Activated CD4-positive, alpha-beta memory T cell treated with anti-CD3 and anti-CD28 coated beads for 36 hours (primary cell): ENCODE data around the gene CPEB3. TPM values are rescaled to one million over a fixed set of nuclear protein-coding genes. Genes with fewer than 3 reads are reported as not detected.
A peak's percentile ranks its signal among the peaks of the same experiment; 100 is the strongest.

Source experiments
- CTCF ChIA-PET: fragments of 350-600 bp; sonication (Branson Sonifier 250); formaldehyde crosslinking; loops from one replicate; lab custom pipeline; 2021; ENCODE audit warnings: antibody characterized with exemption, inconsistent platforms; lab: Charles Lee
- POLR2A ChIA-PET: fragments of 350-600 bp; sonication (Branson Sonifier 250); formaldehyde crosslinking; loops from one replicate; lab custom pipeline; 2021; ENCODE audit warnings: antibody characterized with exemption; lab: Charles Lee
- DNase-seq: peaks from one replicate; pipeline ENCODE4 v3.0.0-alpha.2; 2020
- H3K27ac Mint-ChIP-seq: one replicate; pipeline ENCODE4 v1.8.0; 2021; ENCODE audit warnings: mixed read lengths
- H3K27me3 Mint-ChIP-seq: one replicate; pipeline ENCODE4 v1.8.0; 2021; ENCODE audit warnings: mixed read lengths
- H3K36me3 Mint-ChIP-seq: one replicate; pipeline ENCODE4 v1.8.0; 2021; ENCODE audit warnings: mixed read lengths
- H3K4me1 Mint-ChIP-seq: one replicate; pipeline ENCODE4 v1.8.0; 2021; ENCODE audit warnings: low read depth, mixed read lengths
- H3K4me3 Mint-ChIP-seq: one replicate; pipeline ENCODE4 v1.8.0; 2021; ENCODE audit warnings: mild to moderate bottlenecking, mixed read lengths
- H3K9me3 Mint-ChIP-seq: one replicate; pipeline ENCODE4 v1.8.0; 2021; ENCODE audit warnings: mixed read lengths
- intact Hi-C: fragments of 100-400 bp; cut with micrococcal nuclease; formaldehyde crosslinking; loops from one replicate; pipeline ENCODE4 v1.15.1; 2023
- total RNA-seq, 2 experiments: library from RNA; stranded (reverse); gene quantifications; one replicate each; pipeline ENCODE4 v1.2.3, GENCODE V29; 2021

The CPEB3 gene
- total RNA-seq, 2 experiments from 2014 or later: 1.4 to 1.6 TPM

DNA sequence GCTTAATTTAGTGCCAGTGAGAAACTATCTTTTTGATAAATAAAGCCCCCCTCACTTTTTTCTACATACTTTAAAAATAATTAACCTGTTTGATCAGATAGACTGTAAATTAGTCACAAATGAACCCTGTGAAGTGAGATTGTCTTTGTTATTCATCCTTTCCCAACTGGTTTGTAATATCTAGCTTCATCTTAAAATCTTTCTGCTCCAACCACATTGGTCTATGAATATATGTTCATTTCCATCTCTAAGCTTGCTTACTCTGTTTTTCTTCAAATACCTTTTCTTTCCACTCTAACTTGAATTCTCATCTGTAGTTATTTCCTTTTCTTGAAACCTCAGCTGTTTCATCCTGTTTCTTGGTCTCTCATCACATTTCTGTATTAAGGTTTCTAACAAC, 12.2 kb upstream of the CPEB3 start:
- Mint-ChIP-seq H3K36me3 (peaks cover 2% of the 10 kb centered on the region), H3K27me3 (no peaks in the 10 kb centered on the region), H3K4me3 (no peak overlapping the region), H3K27ac (peak overlapping the region; percentile 25), H3K4me1 (peaks cover 24% of the 10 kb centered on the region), H3K9me3 (no peaks in the 10 kb centered on the region)
- intact Hi-C loops: loop anchor here (1.0 kb wide), 1 partner anchor 11 kb away; no protein-coding TSS in a partner anchor
- DNase-seq: no peak
- ChIA-PET CTCF (interaction anchor here (0.6 to 3.5 kb wide), 4 partner anchors 10 to 97 kb away, joined by 3 to 12 read pairs (median 4); partner anchors contain the start of genes CPEB3 and MARCHF5), POLR2A (interaction anchor here (0.6 kb wide), 2 partner anchors 12 to 506 kb away, joined by 3 to 4 read pairs; partner anchors contain the start of genes CPEB3 and MARCHF5)

DNA sequence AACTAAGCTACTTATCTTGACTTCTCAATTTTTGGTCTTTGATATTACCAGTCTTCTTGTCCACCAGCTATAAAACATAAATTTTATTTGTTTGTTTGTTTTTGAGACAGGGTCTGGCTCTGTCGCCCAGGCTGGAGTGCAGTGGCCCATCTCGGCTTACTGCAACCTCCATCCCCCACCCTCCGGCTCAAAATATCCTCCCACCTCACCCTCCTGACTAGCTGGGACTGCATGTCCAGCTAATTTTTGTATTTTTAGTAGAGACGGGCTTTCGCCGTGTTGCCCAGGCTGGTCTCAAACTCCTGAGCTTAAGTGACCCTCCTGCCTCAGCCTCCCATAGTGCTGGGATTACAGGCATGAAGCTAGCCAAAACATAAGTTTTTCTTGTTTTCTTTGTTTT, 7.6 kb upstream of the CPEB3 start:
- intact Hi-C loops: no loop called here

DNA sequence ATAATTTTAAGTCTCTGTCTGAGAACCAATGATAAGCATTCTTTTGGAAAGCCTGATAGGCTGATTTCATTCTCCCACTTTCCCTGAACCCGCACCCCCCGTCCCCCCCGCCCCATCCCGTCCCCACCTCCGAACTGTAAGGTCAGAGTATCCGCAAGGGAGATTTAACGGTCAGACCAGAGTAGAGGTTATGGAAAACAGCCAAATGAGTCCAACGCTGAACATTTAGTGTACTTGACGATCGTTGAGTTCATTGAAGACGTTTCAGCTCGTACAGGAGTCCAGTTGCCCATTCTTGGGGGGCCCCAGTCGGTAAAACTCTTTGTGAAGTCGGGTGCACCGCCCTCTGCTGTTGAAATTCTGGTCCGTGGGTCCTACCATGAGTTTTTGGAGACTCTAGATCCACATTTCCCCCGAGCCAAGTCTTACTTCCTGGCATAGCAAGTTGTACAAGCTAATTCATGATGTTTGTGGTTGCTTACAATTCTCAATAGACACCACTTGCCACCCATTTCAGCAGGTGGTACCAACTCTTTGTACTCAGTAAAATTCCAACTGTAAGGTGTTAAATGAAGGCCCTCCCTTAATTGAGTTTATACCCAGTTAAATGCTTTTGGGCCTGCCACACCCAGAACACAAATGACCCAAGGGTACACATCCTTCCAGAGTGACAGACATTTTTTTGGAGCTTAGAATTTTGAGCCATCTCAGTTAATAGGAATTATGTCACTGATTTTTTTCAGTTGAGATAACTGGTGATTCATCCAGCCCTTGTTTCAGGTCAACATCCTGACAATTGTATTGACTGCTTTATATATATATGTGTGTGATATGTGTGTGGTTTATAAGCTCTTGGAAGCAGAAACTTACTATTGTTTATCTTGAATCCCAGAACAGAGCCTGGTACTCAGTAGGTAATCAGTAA, 1.3 kb upstream of the CPEB3 start:
- Mint-ChIP-seq H3K4me1 (peaks cover 27% of the 10 kb centered on the region), H3K4me3 (peak overlapping the region; percentile 83), H3K9me3 (no peaks in the 10 kb centered on the region), H3K27me3 (no peaks in the 10 kb centered on the region), H3K36me3 (peaks cover 14% of the 10 kb centered on the region), H3K27ac (peak overlapping the region; percentile 79)
- CTCF ChIA-PET: interaction anchor here (0.5 to 3.9 kb wide), 15 partner anchors 8 to 379 kb away, joined by 3 to 30 read pairs (median 3); partner anchors contain the start of gene BTAF1
- DNase-seq: peak; percentile 68
- POLR2A ChIA-PET: interaction anchor here (0.6 to 1.5 kb wide), 7 partner anchors 7 to 347 kb away, joined by 3 to 6 read pairs (median 4); partner anchors contain the start of gene IDE
- intact Hi-C loops: loop anchor here (1.0 to 5.0 kb wide), 12 partner anchors 11 to 1080 kb away; partner anchors contain the start of genes BTAF1 and HECTD2

More for the DNA sequence above, 7.6 kb upstream of the CPEB3 start:
- no peaks in the 10 kb centered on the region for H3K9me3 Mint-ChIP-seq
- no peak overlapping the region for H3K27ac Mint-ChIP-seq
- ChIA-PET POLR2A (no interaction called here), CTCF (no interaction called here)
- no peak for DNase-seq
- H3K36me3 Mint-ChIP-seq: peaks cover 18% of the 10 kb centered on the region
- no peaks in the 10 kb centered on the region for H3K27me3 Mint-ChIP-seq
- peaks cover 34% of the 10 kb centered on the region for H3K4me1 Mint-ChIP-seq
- H3K4me3 Mint-ChIP-seq: no peak overlapping the region

DNA sequence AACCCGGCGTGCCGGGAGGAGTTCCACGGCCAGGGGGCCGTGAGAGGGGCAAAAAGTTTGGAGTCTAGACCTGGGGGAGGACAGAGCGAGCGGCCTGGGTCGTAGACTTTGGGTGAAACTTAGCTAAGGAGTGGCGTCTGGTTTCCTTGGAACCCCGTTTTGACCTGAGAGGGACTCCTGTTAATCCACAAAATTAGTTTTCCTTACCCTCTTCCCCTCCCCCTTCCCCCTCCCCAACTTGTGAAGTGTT, 663 bp upstream of the CPEB3 start:
- H3K4me1 Mint-ChIP-seq: peaks cover 25% of the 10 kb centered on the region
- H3K9me3 Mint-ChIP-seq: no peaks in the 10 kb centered on the region
- H3K27me3 Mint-ChIP-seq: no peaks in the 10 kb centered on the region
- ChIA-PET CTCF (interaction anchor here (0.8 to 3.9 kb wide), 14 partner anchors 8 to 368 kb away, joined by 3 to 30 read pairs (median 4); partner anchors contain the start of gene BTAF1), POLR2A (interaction anchor here (1.0 to 1.5 kb wide), 3 partner anchors 8 to 190 kb away, joined by 3 to 6 read pairs (median 4); no protein-coding TSS in a partner anchor)
- no peak for DNase-seq
- peaks cover 14% of the 10 kb centered on the region for H3K36me3 Mint-ChIP-seq
- intact Hi-C loops: loop anchor here (1.0 to 5.0 kb wide), 10 partner anchors 51 to 1079 kb away; partner anchors contain the start of genes BTAF1 and HECTD2
- peak overlapping the region; percentile 83 for H3K4me3 Mint-ChIP-seq
- H3K27ac Mint-ChIP-seq: peak overlapping the region; percentile 79

DNA sequence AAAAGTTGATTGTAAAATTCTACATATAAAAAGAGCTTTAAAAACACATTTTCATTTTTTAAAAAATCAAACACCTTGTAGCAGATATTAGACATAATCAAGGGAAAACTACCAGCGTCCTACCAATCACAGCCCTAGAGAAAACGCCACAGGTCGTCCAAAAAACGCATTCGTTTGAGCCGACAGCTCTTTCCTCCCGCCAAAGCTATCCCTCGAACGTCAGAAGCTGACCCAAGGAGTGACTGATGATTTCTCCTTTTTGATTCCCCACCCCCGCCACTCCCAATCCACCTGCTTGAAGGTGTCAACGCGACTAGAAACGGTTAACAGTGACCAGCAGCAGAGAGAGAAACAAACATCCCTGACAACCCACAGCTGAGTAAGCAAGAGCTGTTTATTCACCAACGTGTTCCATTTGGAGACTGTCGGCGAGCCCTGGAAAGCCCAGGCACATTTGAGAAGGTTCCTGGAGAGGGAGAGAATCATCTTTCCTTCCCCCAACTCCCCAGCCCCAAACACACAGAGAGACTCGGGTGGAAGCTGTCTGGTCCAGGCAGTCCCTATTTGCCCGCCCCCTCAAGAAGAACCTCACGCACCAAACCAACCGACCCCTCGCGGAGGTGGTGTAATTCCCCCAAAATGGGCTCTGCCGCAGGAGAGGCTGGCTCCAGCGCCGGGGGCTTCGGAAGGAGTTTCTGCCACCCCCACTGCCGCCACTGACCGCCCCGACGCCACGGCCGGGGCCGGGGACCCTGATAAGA, 622 bp downstream of the CPEB3 start:
- POLR2A ChIA-PET: interaction anchor here (0.5 to 0.9 kb wide), 3 partner anchors 9 to 283 kb away, joined by 3 read pairs; no protein-coding TSS in a partner anchor
- Mint-ChIP-seq H3K4me3 (peak overlapping the region; percentile 83), H3K27ac (peak overlapping the region; percentile 39), H3K27me3 (no peaks in the 10 kb centered on the region), H3K4me1 (peaks cover 21% of the 10 kb centered on the region), H3K9me3 (no peaks in the 10 kb centered on the region), H3K36me3 (peaks cover 11% of the 10 kb centered on the region)
- intact Hi-C loops: loop anchor here (2.0 to 5.0 kb wide), 5 partner anchors 79 to 1078 kb away; partner anchors contain the start of gene HECTD2
- peak; percentile 47 for DNase-seq
- CTCF ChIA-PET: interaction anchor here (0.6 to 3.9 kb wide), 22 partner anchors 9 to 368 kb away, joined by 3 to 30 read pairs (median 4); partner anchors contain the start of gene IDE

DNA sequence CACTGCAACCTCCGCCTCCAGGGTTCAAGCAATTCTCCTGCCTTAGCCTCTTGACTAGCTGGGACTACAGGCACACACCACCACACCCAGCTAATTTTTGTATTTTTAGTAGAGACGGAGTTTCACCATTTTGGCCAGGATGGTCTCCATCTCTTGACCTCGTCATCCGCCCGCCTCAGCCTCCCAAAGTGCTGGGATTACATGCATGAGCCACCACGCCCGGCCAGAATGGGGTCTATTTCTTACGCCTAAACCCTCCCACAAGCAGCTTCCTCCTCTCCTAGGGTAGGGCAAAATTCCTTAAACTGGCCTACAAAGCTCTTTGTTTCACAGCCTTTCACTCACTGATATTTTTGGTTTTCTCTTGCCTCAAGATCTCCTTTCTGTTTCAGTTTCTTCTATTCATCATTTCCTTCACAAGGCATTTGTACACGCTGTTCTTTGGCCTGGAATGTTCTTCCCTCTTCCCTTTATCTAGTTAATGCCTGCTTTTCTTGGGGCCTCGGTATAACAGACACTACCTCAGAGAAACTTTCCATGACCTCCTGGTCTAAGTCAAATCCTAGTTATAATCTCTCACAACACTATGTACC, 6.7 kb downstream of the CPEB3 start:
- no peaks in the 10 kb centered on the region for H3K36me3 Mint-ChIP-seq
- peaks cover 7% of the 10 kb centered on the region for H3K4me1 Mint-ChIP-seq
- H3K9me3 Mint-ChIP-seq: no peaks in the 10 kb centered on the region
- no peak overlapping the region for H3K27ac Mint-ChIP-seq
- ChIA-PET POLR2A (no interaction called here), CTCF (interaction anchor here (1.0 kb wide), 1 partner anchor 9 kb away, joined by 3 read pairs; no protein-coding TSS in a partner anchor)
- DNase-seq: no peak
- no peaks in the 10 kb centered on the region for H3K27me3 Mint-ChIP-seq
- intact Hi-C loops: no loop called here
- no peak overlapping the region for H3K4me3 Mint-ChIP-seq

DNA sequence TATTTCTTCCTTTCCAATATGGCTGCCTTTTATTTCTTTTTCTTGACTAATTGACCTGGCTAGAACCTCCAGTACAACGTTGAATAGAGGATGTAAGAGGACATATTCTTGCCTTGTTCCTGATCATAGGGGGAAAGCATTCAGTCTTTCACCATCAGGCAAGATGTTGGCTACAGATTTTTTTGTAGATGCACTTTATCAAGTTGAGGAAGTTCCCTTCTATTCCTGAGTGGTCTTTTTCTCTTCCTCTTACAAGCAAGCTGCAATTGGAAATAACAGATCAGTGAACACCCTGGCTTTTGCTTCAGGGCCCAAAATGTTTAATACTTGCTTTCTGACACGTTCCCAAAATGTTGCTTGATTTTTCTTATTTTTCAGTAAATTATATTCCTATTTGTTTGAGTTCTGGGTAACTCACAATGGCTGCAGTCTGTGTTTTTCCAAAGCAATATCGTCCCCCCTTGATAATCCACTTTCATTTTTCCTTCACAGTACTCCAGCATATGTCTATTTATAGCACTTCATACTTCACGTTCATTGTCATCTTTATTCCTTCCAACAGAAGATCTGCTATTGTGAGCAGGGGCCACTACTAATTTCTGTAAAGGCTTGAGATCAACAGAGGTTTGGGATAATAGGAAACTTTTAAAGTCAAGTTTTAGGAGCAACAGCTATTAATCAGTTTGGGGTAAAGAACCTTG, 11.7 kb downstream of the CPEB3 start:
- DNase-seq: no peak
- no peak overlapping the region for H3K27ac Mint-ChIP-seq
- CTCF ChIA-PET: no interaction called here
- no peak overlapping the region for H3K4me3 Mint-ChIP-seq
- peaks cover 3% of the 10 kb centered on the region for H3K4me1 Mint-ChIP-seq
- H3K36me3 Mint-ChIP-seq: no peaks in the 10 kb centered on the region
- no peaks in the 10 kb centered on the region for H3K9me3 Mint-ChIP-seq
- no peaks in the 10 kb centered on the region for H3K27me3 Mint-ChIP-seq
- POLR2A ChIA-PET: no interaction called here
- intact Hi-C loops: no loop called here

DNA sequence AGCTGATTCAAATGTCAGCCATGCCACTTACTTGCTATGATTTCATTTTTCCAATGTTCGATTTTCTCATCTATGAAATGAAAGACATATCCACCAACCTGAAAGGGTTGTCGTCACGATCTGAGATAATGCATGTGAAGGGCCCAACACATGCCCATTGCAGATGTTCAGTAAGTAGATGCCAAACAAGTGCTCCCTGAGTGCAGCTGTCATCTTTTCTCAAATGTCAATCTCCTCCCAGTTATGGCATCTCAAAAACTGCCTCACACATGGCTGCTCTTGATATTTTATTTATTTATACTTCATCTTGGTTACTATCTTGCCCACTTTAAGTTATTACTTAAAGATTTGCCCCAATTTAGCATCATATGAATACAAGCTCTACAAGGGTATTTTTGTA, 16.8 kb downstream of the CPEB3 start:
- Mint-ChIP-seq H3K4me1 (no peaks in the 10 kb centered on the region), H3K9me3 (no peaks in the 10 kb centered on the region), H3K27ac (no peak overlapping the region), H3K4me3 (no peak overlapping the region), H3K27me3 (no peaks in the 10 kb centered on the region), H3K36me3 (no peaks in the 10 kb centered on the region)
- ChIA-PET CTCF (interaction anchor here (0.9 kb wide), 1 partner anchor 130 kb away, joined by 3 read pairs; no protein-coding TSS in a partner anchor), POLR2A (no interaction called here)
- no peak for DNase-seq
- intact Hi-C loops: no loop called here

DNA sequence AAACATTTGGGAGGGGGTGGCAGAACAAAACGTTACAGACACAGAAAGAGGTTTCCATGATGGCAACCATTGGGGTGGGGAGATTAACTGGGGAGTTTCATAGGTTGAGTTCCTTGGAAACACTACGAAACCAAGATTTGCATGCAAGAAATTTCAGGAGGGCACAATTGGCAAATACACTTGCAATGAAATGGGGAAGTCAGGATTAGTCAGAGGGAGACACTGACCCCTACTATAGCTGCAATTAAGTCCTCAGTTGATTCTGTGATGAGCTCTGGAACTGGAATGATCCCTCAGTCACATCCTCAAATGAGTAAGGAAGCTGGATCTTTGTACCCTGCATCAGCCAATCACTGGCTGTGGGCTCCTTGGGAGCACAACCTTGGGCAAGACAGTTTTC, 22.1 kb downstream of the CPEB3 start:
- POLR2A ChIA-PET: no interaction called here

DNA sequence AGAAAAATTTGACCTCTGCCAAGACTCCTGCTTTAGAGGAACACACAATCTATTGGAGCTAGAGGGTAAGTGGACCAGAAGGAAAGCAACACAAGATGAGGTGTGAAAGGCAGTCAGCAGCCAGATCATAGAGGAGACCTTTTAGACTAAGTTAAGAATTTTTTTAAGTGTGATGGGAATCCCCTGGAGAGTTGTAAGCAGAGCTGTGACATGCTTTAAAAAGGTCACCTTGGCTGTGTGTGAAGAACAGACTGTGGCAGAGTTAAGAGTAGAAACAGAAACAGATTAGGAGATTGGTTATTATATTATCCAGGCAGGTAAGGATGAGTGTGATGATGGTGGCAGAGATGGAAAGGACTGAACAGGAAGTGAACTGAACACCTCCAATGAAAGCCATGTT, 23.5 kb downstream of the CPEB3 start:
- peak overlapping the region; percentile 1 for H3K27ac Mint-ChIP-seq
- CTCF ChIA-PET: interaction anchor here (1.3 kb wide), 1 partner anchor 23 kb away, joined by 5 read pairs; the partner anchor contains the start of genes CPEB3 and MARCHF5

More for the DNA sequence above, 22.1 kb downstream of the CPEB3 start:
- peaks cover 5% of the 10 kb centered on the region for H3K4me1 Mint-ChIP-seq
- CTCF ChIA-PET: no interaction called here
- no peaks in the 10 kb centered on the region for H3K9me3 Mint-ChIP-seq
- H3K4me3 Mint-ChIP-seq: no peak overlapping the region
- no peak overlapping the region for H3K27ac Mint-ChIP-seq
- H3K27me3 Mint-ChIP-seq: no peaks in the 10 kb centered on the region
- no peak for DNase-seq
- H3K36me3 Mint-ChIP-seq: no peaks in the 10 kb centered on the region
- intact Hi-C loops: no loop called here

More for the DNA sequence above, 23.5 kb downstream of the CPEB3 start:
- Mint-ChIP-seq H3K9me3 (no peaks in the 10 kb centered on the region), H3K4me3 (no peak overlapping the region), H3K36me3 (no peaks in the 10 kb centered on the region), H3K27me3 (no peaks in the 10 kb centered on the region), H3K4me1 (peaks cover 5% of the 10 kb centered on the region)
- DNase-seq: no peak
- POLR2A ChIA-PET: no interaction called here
- intact Hi-C loops: no loop called here
